Esophagus (tissue), 2 donors: ENCODE measurements around the gene PLEKHD1. TPM values are rescaled to one million over a fixed set of nuclear protein-coding genes. Genes with fewer than 3 reads are reported as not detected.
A peak's percentile ranks its signal among the peaks of the same experiment; 100 is the strongest.

Experiments used
- H3K27ac ChIP-seq, 2 donors: one replicate each; pipeline ENCODE4 v1.5.1; 2013; ENCODE audit warnings: low read depth in 2 of 2, mild to moderate bottlenecking in 2 of 2, inconsistent platforms in 1 of 2, low read length in 1 of 2, moderate library complexity in 1 of 2
- H3K27me3 ChIP-seq, 2 donors: one replicate each; pipeline ENCODE4 v1.6.1; 2013; ENCODE audit warnings: low read length in 2 of 2, control low read depth in 1 of 2, mild to moderate bottlenecking in 1 of 2; ENCODE audit not compliant: insufficient read depth in 2 of 2, control insufficient read depth in 1 of 2
- H3K36me3 ChIP-seq, 2 donors: one replicate each; pipeline ENCODE4 v1.6.1; 2013; ENCODE audit warnings: low read length in 1 of 2; ENCODE audit not compliant: control insufficient read depth in 2 of 2, insufficient read depth in 2 of 2
- H3K4me1 ChIP-seq, 2 donors: one replicate each; pipeline ENCODE4 v1.6.1; 2013; ENCODE audit warnings: low read length in 1 of 2; ENCODE audit not compliant: control insufficient read depth in 2 of 2, insufficient read depth in 2 of 2
- H3K4me3 ChIP-seq, 2 donors: one replicate each; pipeline ENCODE4 v1.5.1; 2013; ENCODE audit warnings: low read length in 2 of 2, mild to moderate bottlenecking in 2 of 2, low read depth in 1 of 2, moderate library complexity in 1 of 2
- H3K9me3 ChIP-seq, 2 donors: one replicate each; pipeline ENCODE4 v1.6.1; 2013; ENCODE audit warnings: mild to moderate bottlenecking in 2 of 2, low read depth in 1 of 2, low read length in 1 of 2, moderate library complexity in 1 of 2; ENCODE audit not compliant: control insufficient read depth in 2 of 2, insufficient read depth in 1 of 2
- WGBS, 2 donors: extraction: QIAGEN DNeasy Blood & Tissue Kit; methylation state at CpG; one replicate each; pipeline ENCODE4 v1.1.7; 2013; 5-methylcytosine and 5-hydroxymethylcytosine counted together
- polyA plus RNA-seq, 2 donors: library from polyadenylated mRNA; stranded (reverse); fragments of 200-250 nt; gene quantifications; one replicate each; pipeline ENCODE4 v1.2.3, GENCODE V29; 2013
- donor health status: healthy with polysubstance abuse.
- donor health status: Bipolar disorder and iron deficiency.

The PLEKHD1 gene
- polyA plus RNA-seq, 2 donors, result 0.05 to 0.06 TPM

DNA sequence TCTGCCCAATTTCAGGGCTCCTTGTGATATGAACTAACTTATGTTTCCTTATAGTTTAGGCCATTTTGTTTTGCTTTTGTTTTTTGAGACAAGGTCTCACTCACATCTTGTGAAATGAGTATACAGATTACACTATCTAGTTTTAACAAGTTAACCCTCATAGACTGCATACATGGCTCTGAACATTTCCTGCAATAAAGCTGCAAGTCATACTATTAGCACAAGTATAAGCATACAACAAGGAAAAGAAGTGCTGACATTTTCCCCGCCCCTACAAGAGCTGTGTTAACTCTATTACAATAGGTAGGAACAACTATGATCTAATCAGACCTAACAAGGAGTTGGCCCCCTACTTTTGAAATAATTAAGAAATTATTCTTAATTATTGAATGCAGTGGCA lies 54.2 kb downstream of the PLEKHD1 start:
- WGBS, 2 donors, result 91 to 94% methylated on average over 1 of the region's 1 CpG
- no peaks in the 10 kb centered on the region for H3K4me1 ChIP-seq
- H3K36me3 ChIP-seq, result no peaks in the 10 kb centered on the region
- H3K27ac ChIP-seq, result no peak overlapping the region
- no peaks in the 10 kb centered on the region for H3K27me3 ChIP-seq
- H3K4me3 ChIP-seq, result no peak overlapping the region
- H3K9me3 ChIP-seq, result peaks cover 0 to 2% of the 10 kb centered on the region in 2 donors

DNA sequence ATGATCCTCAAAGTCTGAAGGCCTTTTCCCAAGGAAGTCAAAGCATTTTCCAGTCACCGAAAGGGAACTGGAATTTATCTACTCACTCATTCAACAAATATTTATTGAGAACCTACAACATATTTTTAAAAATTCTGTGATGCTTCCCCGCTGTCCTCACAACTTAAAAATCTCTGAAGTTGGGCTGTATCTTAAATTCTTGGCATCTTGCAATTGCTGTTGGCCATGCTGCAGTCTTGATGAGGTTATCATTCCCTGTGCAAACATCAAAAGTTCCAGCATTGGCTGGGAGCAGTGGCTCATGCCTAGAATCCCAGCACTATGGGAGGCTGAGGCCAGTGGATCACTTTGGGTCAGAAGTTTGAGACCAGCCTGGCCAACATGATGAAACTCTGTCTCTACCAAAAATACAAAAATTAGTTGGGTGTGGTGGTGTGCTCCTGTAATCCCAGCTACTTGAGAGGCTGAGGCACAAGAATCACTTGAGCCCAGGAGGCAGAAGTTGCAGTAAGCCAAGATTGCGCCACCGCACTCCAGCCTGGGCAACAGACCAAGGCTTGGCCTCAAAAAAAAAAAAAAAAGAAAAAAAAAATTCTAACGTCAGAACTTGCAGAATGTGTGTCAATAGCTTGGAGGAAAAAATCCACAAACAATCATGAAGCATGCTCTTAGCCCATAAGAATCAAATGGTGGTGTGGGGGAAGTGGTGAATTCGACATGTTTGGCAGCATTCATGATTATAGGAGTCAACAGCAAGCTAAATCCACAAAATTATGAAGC lies 55.3 kb downstream of the PLEKHD1 start:
- H3K27me3 ChIP-seq, result no peaks in the 10 kb centered on the region
- H3K9me3 ChIP-seq, result peaks cover 0 to 2% of the 10 kb centered on the region in 2 donors
- H3K4me1 ChIP-seq, result no peaks in the 10 kb centered on the region
- H3K4me3 ChIP-seq, result no peak overlapping the region
- 53 to 58% methylated on average over 6 of the region's 6 CpGs for WGBS, 2 donors
- no peak overlapping the region for H3K27ac ChIP-seq
- H3K36me3 ChIP-seq, result no peaks in the 10 kb centered on the region

DNA sequence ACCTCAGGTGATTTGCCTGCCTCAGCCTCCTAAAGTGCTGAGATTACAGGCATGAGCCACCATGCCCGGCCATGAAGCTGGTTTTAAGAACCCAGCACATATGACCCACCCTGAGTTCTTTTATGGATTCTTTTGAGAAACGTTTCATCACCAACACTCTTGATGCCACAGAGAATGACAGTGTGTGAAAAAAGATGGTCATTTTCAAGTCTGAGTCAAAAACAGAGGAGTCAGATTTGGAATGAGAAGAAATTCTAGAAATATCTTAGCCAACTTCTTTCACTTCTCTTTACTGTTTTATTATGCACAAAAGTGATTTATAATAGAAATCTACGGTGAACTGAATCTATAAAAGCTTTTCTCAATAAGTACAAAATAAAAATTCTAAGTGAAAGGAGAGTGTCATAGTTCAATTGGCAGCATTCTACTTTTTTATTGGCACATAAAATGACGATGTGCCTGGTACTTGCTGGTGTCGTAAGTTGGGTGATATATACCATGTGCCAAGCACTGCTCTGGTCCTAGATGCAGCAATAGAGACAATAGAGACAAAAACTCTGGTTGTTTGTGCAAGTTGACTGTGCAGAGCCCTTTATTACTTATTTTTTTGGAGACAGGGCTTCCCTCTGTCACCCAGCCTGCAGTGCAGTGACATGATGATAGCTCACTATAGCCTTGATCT lies 56.3 kb downstream of the PLEKHD1 start:
- H3K27ac ChIP-seq, result no peak overlapping the region
- peaks cover 0 to 2% of the 10 kb centered on the region in 2 donors for H3K9me3 ChIP-seq
- H3K4me3 ChIP-seq, result no peak overlapping the region
- H3K36me3 ChIP-seq, result no peaks in the 10 kb centered on the region
- 69 to 70% methylated on average over 5 of the region's 5 CpGs for WGBS, 2 donors
- no peaks in the 10 kb centered on the region for H3K4me1 ChIP-seq
- no peaks in the 10 kb centered on the region for H3K27me3 ChIP-seq

DNA sequence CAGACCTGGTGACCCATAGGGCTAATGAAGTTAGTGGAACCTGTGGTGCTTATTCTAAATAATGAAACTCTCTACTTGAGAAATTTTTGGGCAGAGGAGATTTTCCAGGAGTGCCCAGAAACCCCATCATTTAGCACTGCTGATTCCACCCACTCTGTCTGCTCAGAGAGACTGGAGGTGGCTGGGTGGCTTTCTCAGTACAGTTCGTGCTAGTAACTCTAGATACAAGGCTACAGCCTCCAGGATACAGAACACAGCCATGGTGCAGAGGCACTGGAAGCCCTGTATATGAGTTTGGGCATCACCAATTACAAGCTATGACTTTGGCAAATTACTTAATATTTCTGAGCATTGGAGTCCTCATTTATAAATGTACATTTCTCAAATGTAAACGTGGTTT lies 57.8 kb downstream of the PLEKHD1 start:
- Histone ChIP-seq H3K4me1 (no peaks in the 10 kb centered on the region), H3K36me3 (no peaks in the 10 kb centered on the region), H3K4me3 (no peak overlapping the region), H3K27me3 (no peaks in the 10 kb centered on the region), H3K9me3 (peaks cover 0 to 2% of the 10 kb centered on the region in 2 donors), H3K27ac (no peak overlapping the region)
- WGBS, 2 donors, result 57 to 67% methylated on average over 2 of the region's 2 CpGs

DNA sequence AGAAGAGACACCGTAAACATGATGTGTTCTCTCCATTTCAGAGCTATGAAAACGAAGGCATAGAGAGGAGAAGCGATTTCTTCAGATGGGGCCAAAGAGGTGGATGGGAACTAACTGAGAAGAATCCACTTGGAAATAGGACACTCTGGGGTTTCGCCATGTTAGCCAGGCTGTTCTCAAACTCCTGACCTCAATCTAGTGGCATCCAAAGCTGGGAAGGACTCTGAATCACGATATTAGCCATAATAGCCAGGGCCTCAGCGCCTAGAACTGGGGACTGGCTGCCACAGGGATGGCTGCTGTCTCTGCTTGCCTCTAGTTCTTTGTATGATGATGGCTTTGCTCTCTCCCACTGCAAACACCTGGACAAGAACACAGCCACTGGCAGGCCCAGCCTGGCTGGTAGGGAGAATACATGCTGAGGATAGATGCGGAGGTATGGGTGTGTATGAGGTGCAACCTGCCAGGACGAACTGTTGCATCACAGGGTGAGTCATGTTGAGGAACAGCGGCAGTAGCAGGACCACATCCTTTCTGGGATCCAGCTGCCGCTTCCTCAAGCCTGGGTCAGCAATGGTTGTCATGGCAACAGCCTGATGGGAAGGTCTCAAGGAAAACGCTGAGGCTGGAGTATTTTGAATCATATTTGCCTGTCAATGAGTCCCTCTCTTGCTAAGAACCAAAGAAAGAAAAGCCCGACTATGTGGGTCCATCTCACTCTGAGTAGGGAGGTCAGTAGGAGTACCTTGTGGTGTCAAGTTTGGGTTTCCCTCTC lies 59.0 kb downstream of the PLEKHD1 start:
- peak overlapping the region in 1 of 2 donors; percentile 79 for H3K27ac ChIP-seq
- H3K4me1 ChIP-seq, result peaks cover 0 to 4% of the 10 kb centered on the region in 2 donors
- H3K9me3 ChIP-seq, result peaks cover 0 to 2% of the 10 kb centered on the region in 2 donors
- 40 to 42% methylated on average over 12 of the region's 12 CpGs for WGBS, 2 donors
- peaks cover 0 to 2% of the 10 kb centered on the region in 2 donors for H3K27me3 ChIP-seq
- H3K36me3 ChIP-seq, result no peaks in the 10 kb centered on the region
- no peak overlapping the region for H3K4me3 ChIP-seq

DNA sequence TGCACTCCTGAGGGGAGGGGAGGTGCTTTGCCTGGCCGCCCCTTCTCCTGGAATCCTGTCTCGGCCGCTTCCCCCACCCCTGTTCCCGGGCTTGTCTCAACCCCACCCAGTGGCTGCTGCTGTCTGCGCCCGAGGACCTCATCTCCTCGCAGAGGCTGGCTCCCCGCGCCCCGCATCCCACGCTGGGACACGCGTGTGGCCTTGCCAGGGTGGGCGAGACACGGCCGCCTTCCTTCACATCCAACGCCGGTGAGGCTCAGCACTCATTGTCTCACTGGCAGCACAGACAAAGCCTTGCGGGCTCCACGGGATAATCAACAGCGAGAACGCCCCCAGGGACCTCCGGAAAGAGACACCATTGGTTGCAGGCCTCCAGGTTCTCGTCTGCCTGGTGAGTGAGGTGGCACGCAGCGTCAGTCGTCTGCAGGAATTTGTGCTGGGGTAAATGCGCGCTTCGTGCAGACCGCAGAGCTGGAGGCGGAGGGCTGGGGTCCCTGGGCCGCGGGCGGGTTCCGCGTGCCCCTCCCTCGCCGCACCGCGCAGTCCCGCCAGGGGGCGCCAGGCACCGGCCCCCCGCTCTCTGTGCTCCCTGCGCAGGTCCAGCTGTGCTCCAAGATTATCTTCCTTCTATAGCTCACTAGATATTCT lies 63.3 kb downstream of the PLEKHD1 start:
- Histone ChIP-seq H3K27me3 (peaks cover 0 to 2% of the 10 kb centered on the region in 2 donors), H3K4me3 (no peak overlapping the region)

DNA sequence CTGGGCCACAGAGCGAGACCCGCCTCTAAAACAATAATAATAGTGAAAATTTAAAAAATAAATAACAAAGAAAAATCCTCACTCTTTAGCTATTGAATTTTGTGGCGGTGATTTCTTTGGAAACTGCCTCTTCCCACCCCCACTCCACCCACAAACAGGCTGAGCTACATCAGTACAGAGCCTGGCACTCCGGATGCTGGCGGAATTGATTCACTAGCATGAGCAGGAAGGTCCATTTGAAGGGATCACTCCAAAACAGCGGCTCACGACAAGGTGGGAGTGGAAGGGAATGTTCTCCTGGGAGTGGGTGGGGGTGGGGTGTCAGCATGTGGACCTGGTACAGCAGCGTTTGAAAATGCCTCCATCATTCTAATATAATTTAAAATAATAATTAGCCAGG lies 64.0 kb downstream of the PLEKHD1 start:
- 84 to 86% methylated on average over 8 of the region's 8 CpGs for WGBS, 2 donors
- Histone ChIP-seq H3K36me3 (no peaks in the 10 kb centered on the region), H3K4me3 (no peak overlapping the region), H3K9me3 (no peaks in the 10 kb centered on the region), H3K27ac (no peak overlapping the region), H3K4me1 (peaks cover 0 to 4% of the 10 kb centered on the region in 2 donors), H3K27me3 (peaks cover 0 to 2% of the 10 kb centered on the region in 2 donors)

More for the DNA sequence above, 63.3 kb downstream of the PLEKHD1 start:
- Histone ChIP-seq H3K36me3 (no peaks in the 10 kb centered on the region), H3K4me1 (peaks cover 0 to 4% of the 10 kb centered on the region in 2 donors), H3K27ac (no peak overlapping the region), H3K9me3 (no peaks in the 10 kb centered on the region)
- 17 to 18% methylated on average over 44 to 46 of the region's 46 CpGs for WGBS, 2 donors

DNA sequence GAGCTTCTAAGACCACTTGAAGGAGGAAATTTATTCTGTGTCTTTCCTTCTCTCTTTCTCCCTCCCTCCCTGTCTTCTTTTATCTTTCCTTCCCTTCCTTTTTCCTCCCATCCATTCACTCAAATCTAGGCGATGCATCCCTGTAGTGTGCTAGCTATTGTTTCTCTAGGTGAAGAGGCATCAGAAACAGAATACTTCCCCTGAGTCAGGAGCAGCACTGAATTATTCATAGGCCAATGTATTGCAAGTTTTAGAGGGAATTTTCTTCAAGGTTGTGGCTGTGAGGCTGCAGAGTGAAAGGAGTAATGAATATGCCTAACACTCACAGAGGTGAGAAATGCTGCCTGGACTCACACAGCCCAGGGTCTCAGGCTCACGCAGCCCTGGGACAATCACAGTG lies 67.0 kb downstream of the PLEKHD1 start:
- H3K27me3 ChIP-seq, result peaks cover 0 to 2% of the 10 kb centered on the region in 2 donors
- no peaks in the 10 kb centered on the region for H3K36me3 ChIP-seq
- 76 to 81% methylated on average over 2 of the region's 2 CpGs for WGBS, 2 donors
- no peaks in the 10 kb centered on the region for H3K9me3 ChIP-seq
- peaks cover 0 to 4% of the 10 kb centered on the region in 2 donors for H3K4me1 ChIP-seq
- H3K4me3 ChIP-seq, result no peak overlapping the region
- no peak overlapping the region for H3K27ac ChIP-seq

DNA sequence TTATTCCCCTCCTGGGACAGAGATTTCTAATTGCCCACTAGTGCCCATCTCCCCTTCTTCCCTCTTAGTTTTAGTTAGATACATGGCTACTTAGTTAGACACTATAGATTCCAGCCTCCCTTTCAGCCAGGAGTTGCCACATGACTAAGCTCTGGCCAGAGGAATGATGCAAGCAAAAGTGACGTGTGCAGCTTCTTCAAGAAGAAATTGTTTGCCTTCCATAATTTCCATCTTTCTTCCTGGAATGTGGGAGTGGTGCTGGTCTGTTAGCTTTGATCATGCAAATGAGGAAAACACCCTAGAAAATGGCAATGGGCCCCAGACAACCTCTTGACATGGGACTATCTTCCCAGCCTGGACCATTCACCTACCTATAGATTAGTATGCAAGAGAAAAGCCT lies 68.7 kb downstream of the PLEKHD1 start:
- H3K4me3 ChIP-seq, result no peak overlapping the region
- no peaks in the 10 kb centered on the region for H3K27me3 ChIP-seq
- H3K36me3 ChIP-seq, result no peaks in the 10 kb centered on the region
- H3K9me3 ChIP-seq, result no peaks in the 10 kb centered on the region
- 32 to 52% methylated on average over 1 of the region's 1 CpG for WGBS, 2 donors
- no peak overlapping the region for H3K27ac ChIP-seq
- H3K4me1 ChIP-seq, result no peaks in the 10 kb centered on the region
